ENCODE data around the gene CFAP52.

DNA sequence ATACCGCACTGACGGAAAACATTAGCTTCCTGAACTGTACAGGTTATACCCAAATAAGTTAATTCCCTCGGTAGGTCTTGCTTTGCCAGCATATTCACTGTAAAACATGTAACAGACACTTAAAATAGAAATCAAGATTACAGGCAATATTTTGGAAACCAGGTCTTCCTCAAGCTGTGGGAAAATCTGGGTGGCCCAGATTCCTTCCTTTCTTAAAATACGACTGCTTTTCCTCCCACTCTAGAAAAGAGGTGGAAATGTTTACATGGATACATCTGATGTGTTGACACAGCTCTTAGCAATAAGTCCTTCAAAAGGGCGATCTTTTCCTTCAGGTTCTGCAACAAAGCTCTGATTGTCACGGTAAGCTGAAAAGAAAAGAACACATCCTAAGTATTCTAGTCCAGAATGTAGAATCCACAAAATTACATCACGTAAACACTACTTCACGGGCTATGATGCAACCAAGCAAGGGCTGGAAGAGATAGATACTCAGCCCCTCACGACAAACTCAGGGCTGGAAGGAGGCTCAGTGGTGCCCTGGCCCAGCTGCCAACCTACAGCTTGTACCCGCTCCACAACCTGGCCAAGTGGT lies 19.2 kb upstream of the CFAP52 start:
- TF ChIP-seq CTCF (optimal IDR thresholded peaks at IDR 0.05 in 1 of 3, IDR thresholded peaks at IDR 0.05 in 1 of 3, conservative IDR thresholded peaks at IDR 0.05 in 1 of 3; ENCODE audit: extremely low read depth in 1 of 3, insufficient read depth in 2 of 3, low read length in 3 of 3) = no peak
- no peak for TF ChIP-seq EZH2 (IDR thresholded peaks at IDR 0.05; ENCODE audit: low read length)
